Measurements from ENCODE around the gene TMEM91.

TMEM91 gene

DNA sequence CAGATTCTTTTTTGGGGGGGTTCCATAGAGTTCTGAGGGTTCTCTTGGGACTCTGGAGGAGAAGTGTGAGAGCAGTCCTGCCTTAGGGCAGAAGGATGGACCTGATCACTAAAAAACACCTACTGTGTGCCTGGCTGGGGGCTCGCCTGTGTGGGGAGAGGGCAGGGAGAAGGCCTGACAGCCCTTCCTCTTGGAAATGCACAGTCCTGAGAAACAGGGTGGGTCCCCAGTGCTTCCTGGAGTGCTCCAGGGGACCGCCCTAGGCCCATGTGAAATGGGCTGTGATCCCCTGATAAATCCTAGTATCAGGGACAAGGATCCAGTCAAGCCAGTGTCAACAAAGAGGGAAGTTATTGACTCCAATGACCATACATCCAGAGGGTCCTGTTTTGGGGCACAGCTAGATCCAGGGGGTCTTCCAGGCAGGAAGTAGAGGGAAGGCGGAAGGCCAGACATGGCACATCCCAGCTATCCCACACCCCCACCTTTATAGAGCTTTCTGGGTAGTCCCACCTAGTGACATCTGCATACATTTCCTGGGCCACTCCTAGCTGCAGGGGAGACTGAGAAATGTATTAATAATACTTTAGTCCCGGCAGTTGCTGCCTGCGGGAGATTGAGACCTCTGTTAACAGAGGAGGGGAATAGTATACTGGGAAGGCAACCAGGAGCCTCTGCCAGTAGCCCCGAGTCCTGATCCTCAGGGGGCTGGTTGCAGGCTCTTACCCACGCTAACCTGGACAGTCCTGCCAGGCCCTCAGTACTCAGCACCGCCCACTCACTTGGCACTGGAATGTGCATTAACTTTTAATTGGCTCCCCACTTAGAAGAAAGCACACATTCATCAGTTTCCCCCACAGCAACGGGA, 35.0 kb downstream of the TMEM91 start:
- DNase-seq (ENCODE audit: low read depth, low spot score) = no peak

DNA sequence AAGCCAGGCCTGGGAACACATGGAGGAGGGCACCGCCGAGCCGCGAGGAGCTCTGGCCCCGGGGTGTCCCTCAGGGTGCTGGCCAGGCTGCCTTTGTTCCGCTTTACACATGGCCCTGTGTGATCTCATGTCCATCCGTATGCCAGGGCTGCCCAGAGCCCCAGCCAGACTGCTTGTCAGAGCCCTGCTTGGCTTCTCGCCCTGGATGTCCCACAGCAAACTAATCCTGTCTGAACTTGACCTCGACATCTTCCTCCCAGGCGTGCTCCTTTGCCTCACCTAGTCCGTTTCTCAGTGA, 35.6 kb downstream of the TMEM91 start:
- DNase-seq (ENCODE audit: low read depth, low spot score) = no peak

DNA sequence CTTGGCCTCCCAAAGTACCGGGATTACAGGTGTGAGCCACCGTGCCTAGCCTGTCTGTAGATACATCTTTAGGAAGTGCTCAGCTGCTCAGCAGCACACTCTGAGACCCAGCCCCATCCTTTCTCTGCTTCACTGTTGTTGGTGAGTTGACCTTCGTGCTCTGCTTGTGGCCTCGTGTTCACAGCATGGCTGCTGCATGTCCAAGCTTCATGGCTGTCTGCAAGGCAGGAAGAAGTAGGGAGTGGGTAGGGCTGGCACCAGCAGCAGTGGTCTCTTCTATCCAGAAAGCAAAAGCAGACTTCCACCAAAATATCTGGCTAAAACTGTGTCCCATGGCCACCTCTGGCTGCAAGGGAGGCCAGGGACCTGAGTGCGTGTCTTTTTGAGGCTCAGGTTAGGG, 36.6 kb downstream of the TMEM91 start:
- DNase-seq (ENCODE audit: low read depth, low spot score) = no peak

DNA sequence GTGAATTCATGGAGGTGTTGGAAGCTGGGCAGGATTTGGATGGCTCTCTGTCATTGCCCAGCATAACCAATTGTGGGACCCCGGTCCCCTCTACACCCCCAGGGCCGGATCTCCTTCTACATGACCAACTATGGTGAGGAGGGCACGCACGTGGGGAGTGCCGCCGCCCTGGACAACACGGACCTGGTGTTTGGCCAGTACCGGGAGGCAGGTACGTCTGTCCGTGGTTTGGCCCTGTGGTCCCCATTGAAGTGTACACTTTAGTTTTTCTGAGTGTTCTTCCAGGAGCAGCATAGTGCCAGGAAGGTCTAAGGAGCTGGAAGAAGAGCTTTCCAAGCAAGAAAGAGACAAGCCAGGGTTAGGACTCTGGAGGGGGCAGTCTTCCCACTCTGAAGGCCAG, 37.6 kb downstream of the TMEM91 start:
- DNase-seq (ENCODE audit: low read depth, low spot score) = no peak

DNA sequence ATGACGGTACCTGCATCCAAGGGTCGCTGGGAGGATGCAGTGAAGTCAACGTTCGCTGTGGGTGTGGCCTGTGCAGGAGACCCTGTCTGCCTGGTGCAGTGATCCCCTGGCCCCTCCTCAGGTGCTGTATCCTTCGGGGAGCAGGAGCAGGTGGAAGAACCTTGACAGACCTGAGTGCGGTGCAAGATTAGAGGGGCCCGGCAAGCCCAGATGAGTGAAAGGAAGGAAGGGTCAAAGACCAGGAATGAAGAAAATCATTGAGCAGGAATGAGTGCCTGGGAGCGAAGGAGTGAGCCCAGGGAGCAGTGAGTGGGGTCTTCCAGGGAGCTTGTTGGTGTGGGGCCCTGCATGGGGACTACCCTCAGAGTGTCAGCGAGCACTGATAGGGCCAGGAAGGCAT, 38.1 kb downstream of the TMEM91 start:
- no peak for DNase-seq (ENCODE audit: low read depth, low spot score)

DNA sequence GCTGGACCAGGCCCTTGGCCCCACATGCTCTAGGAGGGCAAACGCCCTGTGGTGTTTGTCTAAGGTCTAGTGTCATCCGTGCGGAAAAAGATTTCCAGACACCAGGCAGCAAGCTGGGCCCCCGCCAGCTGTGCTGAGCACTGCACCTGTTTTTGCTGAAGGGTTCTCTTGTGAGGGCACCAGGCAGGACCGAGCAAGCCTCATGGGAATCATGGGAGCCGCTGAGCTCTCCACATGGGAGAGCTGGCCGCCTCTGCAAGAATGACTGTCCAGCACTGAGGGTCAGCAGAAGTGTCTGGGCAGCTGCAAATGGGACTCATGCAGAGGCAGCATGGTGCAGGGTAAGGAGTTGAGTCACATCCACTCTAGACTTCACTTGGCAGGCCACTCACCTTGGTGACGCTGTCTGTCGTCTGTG, 38.8 kb downstream of the TMEM91 start:
- no peak for DNase-seq (ENCODE audit: low read depth, low spot score)

DNA sequence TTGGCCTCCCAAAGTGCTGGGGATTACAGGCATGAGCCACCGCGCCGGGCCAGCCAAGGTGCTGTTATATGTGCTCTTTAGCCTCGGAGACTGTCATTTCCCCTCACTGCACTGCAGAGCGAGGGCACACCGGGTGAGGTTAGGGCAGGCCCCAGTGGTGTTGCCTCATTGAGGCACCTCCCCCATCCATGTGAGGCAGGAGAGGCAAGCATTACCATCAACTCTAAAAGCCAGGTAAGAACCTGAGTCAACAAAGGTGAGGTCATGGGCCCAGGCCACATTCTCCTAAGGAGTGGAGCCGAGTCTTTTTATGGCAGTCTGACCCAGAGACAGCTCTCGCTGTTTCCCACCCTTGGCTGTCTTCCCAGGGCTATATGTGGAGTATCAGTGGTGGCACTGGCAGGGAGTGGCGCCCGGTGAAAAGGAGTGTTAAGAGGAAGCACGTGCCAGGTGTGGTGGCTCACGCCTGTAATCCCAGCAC, 39.9 kb downstream of the TMEM91 start:
- DNase-seq (ENCODE audit: low read depth, low spot score) = no peak

DNA sequence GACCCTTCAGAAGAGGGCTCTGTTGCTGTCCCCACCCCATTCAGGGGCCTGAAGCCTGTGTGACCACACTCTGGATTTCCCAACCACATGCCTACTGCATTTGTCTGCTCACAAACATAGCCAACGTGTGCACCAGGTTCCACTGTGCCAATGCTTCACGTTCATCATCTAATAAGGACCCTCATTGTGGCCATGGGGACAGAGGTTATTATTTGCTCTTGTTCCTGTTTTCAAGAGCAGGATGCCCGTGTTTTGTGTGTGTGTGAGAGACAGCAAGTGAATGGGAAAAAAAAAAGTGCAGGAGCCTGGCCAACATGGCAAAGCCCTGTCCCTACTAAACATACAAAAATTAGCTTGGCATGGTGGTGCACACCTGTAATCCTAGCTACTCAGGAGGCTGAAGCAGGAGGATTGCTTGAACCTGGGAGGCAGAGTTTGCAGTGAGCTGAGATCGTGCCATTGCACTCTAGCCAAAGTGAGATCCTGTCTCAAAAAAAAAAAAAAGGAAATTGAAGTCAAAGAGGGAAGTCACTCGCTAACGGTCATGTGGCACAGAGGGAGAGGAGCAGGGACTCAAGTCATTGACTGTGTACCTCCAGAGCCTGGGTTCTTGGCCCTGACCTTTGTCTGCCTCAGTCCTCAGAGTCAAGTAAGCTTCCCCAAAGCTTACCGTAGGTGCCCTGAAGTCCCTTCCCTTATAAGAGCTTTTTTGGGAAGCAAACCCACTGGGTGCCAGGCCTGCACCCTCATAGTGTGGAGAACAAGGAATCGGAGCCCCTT, 44.0 kb downstream of the TMEM91 start:
- no peak for DNase-seq (ENCODE audit: low read depth, low spot score)

DNA sequence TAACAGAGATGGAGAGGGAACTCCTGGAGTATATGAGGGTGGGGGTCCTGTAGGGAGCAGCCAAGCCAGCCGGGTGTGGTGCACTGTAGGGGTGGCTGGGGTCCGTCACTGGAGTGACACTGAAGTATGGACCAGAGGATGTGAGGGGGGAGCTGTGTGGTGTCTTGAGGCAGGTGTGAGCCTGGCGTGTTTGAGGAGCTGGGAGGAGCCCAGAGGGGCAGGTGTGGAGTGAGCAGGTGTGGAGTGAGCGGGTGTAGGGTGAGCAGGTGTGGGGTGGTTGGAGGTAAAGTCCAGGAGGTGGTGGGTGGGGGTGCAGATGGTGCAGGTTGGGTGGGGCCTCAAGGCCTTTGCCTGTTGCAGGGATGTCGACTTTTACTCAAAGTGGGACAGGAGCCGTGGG, 45.0 kb downstream of the TMEM91 start:
- no peak for DNase-seq (ENCODE audit: low read depth, low spot score)

DNA sequence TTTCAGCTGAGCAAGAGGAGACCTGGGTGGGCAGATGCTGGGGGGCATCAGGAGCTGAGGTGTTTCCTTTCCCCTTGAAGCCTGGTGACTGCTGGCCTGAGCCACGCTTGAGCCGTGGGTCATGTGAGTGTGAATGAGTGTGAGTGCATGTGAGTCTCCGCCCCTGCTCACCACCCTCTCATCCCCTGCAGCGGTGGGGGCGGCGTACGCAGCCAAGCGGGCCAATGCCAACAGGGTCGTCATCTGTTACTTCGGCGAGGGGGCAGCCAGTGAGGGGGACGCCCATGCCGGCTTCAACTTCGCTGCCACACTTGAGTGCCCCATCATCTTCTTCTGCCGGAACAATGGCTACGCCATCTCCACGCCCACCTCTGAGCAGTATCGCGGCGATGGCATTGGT, 45.6 kb downstream of the TMEM91 start:
- DNase-seq (ENCODE audit: low read depth, low spot score) = no peak

DNA sequence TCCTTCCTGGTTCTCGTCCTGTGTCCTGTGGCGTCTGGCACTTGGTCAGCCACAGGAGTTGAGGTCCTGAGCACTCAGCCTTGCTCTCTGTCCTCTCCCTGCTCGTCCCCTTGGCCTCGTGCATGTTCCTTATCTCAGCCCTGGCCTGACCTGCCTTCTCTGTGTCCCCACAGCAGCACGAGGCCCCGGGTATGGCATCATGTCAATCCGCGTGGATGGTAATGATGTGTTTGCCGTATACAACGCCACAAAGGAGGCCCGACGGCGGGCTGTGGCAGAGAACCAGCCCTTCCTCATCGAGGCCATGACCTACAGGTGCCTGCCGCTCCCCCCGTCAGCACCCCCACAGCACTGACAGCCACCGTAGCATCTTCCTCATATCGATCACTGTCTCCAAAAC, 46.1 kb downstream of the TMEM91 start:
- DNase-seq (ENCODE audit: low read depth, low spot score) = no peak

DNA sequence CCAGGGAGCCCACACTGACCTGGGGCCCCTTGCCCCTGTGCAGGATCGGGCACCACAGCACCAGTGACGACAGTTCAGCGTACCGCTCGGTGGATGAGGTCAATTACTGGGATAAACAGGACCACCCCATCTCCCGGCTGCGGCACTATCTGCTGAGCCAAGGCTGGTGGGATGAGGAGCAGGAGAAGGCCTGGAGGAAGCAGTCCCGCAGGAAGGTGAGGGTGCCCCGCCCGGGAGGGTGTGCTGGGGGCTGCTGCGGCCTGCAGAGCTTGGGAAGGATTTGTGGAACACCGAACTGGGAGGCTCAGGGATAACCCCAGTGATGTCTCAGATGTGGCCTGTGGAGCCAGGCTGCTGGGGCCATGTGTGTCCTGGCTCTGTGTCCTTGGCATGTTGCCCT, 46.6 kb downstream of the TMEM91 start:
- no peak for DNase-seq (ENCODE audit: low read depth, low spot score)

DNA sequence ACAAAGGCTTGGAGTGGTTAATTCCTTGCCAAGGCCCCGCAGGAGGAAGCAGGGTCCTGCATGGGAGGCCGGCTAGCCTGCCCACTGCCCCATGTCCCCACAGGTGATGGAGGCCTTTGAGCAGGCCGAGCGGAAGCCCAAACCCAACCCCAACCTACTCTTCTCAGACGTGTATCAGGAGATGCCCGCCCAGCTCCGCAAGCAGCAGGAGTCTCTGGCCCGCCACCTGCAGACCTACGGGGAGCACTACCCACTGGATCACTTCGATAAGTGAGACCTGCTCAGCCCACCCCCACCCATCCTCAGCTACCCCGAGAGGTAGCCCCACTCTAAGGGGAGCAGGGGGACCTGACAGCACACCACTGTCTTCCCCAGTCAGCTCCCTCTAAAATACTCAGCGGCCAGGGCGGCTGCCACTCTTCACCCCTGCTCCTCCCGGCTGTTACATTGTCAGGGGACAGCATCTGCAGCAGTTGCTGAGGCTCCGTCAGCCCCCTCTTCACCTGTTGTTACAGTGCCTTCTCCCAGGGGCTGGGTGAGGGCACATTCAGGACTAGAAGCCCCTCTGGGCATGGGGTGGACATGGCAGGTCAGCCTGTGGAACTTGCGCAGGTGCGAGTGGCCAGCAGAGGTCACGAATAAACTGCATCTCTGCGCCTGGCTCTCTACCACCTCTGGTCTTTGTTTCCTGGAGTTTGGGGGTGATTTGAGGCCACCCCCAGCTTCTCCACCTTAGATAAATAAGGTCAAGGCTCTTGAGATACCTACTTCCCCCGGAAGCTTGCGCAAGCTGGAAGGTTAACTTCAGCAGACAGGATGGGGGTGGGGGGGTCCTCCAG, 48.2 kb downstream of the TMEM91 start:
- DNase-seq (ENCODE audit: low read depth, low spot score) = no peak

DNA sequence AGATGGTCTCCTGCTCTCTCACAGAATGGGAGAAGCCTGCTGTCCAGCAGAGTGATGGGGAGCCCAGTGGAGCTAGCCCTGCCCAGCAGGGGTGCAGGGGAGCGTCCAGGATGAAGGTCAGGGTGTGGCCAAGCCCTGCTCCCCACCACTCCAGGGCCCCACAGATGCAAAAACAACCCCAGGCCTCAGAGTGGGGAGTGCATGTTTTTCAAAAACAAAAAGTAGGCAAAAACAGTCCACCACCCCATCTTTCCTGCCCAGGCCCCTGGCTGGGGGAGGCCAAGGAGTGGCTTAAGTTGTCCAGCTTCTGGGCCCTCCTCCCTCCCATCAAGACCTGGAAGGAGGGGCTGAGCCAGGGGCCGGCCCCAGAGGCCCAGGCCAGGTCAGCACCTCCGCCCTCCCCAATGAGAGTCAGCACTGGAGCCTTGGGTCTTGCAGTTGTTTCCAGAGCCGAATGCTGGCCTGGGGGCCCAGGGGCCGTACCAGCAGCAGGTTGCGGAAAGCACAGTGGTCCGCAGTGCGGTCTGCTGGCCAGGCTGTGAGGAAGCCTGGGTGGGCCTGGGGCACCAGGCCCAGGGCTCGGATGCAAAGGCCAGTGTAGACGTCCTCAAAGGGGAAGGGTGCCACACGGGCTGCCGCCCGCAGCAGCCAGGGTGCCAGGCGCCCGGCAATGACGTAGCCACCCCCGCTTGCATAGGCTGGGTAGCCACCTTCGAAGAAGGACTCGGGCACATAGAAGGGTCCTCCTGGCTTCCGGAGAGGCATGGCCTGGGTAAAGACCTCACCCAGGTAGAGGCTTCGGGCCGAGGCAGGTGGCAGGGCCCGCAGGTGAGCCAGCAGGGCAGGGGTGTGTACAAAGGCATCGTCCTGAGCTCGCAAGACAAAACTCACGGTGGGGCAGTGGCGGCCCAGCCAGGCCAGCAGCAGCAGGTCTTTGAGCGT, 49.1 kb downstream of the TMEM91 start:
- no peak for DNase-seq (ENCODE audit: low read depth, low spot score)

DNA sequence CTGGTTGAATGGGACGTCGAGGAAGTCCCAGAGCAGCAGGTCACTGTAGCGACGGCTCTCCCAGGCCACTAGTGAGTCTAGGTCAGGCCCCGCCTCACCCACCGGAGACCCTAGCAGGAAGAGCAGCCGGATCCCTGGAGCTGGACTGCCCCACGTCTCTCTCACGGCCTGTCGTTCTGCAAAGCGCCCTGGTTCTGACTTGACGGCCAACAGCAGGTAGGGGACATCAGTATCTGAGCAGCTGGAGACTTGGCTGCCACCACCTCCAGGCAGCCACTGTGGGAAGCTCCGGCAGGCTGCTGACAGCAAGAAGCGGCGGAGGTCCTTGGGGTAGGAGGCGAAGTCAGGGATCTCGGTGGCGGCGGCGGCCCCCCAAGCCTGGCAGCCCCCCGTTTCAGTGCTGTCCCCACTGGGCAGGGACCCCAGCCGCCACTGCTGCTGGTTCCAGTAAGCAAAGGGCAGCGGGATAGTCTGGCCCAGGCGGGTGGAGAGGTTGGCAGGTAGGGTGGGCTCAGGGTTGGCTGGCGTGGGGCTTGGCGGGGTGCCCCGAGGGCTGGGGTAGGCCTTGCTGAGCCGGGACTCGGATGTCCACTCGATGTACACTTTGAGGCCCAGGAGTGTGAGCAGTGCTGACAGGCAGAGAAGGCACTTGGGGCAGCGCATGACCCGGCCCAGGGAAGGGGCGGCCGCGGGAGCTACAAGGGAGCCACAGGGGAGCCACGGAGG, 49.9 kb downstream of the TMEM91 start:
- DNase-seq (ENCODE audit: low read depth, low spot score) = no peak

DNA sequence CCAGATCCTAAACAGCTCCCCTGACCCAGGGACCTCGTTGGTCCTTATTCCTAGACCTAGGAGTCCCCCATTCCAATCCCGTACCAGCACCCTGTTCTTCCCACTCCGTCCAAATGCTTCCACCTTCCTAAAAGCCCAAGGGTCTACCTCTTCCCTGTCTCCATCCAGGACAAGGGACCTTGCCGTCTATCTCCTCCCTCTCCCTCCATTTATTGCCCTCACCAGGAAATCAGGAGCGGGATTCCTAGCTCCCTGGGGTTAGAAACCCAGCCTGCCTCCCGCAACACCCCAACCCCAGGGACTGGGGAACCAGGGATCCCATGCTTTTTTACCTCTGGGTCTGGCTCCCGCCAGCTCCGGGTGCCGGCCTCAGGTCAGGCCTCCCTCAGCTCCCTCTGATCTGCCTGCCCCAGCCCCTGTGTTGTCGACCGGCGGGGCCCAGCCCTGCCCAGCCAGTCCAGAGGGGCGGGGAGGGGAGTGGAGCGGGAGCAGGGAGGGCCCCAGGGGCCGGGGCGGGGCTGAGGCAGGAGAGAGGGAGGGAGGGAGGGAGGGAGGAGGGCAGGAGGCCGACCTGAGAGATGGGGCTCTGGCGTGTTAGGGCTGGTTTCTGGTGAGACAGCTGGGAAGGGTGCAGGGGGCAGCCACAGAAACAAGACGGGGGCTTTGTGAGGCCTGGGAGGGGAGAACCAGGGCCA, 50.8 kb downstream of the TMEM91 start, which contains the start of gene B3GNT8:
B3GNT8 (minus strand) TSS at position 423 of the 695 bp plus-strand sequence. CDS start 596 bp downstream, outside the sequence.
- no peak for DNase-seq (ENCODE audit: low read depth, low spot score)

DNA sequence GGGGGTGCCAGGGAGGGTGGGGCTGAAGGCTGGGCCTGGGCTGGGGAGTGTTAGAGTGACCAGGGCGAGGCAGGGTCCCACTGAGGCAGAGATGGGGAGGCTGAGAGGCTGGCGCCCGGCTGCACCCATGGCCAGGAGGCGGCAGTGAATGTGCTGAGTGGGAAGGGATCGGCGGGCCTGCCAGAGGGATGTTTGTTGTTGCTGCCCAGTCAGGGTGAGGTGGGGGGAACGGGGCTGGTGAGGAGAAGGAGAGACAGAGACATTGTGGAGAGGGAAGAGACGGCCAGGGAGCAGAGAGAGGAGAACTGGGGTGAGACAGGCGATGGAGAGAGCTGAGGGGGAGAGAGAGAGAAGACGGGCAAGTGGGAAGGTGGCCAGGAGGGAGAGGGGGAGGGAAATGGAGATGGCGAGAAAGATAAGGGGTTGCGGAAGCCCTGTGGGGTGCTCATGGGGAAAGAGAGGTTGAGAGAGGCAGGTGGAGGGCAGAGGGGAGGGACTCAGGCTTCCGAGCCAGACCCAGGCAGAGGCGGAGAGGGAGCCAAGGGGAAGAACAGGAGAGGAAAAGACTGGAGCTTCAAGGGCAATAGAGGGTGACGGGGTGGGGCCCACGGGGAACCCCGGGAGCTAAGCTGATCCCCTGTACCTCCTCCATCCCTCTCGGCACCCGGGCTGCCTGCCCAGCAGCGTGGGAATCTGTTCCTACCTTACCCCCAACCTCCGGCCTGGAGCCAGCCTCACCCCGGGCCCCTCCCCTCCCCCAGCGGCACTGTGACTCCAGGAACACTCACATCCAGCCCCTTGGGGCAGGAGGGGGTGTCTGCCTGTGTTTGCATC, 51.5 kb downstream of the TMEM91 start:
- no peak for DNase-seq (ENCODE audit: low read depth, low spot score)

DNA sequence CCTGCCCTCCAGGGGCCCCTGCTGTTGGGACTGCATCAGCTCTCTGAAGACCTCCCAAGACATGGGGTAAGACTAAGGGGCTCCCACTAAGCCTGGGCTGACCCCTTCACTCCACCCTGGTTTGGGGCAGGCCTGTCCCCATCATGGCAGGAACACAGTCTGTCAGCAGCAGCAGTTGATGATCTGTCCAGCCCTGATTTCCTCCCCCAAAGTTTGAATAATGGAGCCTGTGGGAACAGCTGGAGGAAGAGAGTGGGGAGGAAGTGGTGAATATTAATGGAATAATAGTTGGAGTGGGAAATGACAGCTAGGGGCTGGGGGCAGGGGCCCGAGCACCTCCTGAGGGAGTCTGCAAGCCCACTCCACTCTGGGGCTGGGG, 52.1 kb downstream of the TMEM91 start:
- DNase-seq (ENCODE audit: low read depth, low spot score) = no peak

DNA sequence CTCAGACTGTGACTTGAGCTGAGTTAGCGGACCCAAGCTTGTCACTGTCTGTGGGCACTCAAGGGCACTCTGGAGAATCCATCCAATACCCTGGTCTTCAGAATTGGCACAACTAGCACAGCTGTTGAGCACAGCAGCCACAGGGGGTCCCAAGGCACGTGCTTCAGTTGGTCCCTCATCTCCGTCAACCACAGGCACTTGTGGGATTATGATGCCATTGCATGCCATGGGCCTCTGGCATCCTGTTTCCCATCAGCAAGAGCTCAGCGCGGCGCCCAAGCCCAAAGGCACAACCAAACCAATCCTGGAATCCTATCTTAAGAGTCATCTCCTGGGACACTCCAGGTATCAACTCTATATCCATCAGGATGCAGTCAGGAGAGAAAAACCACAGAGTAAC, 54.6 kb downstream of the TMEM91 start:
- DNase-seq (ENCODE audit: low read depth, low spot score) = no peak
